Tibial nerve (tissue), 4 donors: Measurements from ENCODE around the gene UBE2F.

ENCODE experiments used
- EP300 ChIP-seq, 2 donors: sonication (generic); formaldehyde crosslinking; IDR thresholded peaks; one replicate each; pipeline ENCODE4 v1.6.1; 2017; ENCODE audit warnings: antibody characterized with exemption in 2 of 2, mild to moderate bottlenecking in 1 of 2
- POLR2A ChIP-seq, 2 donors: fragments of 450-650 bp; IDR thresholded peaks; one replicate each; pipeline ENCODE4 v1.6.1; 2017; ENCODE audit warnings: antibody characterized with exemption in 2 of 2, mild to moderate bottlenecking in 2 of 2, moderate library complexity in 2 of 2
- TF ChIP-seq, protein P1 (sequence below), 5 experiments: fragments of 200-600 bp in 3 of 5; fragments of 450-650 bp in 2 of 5; sonication (generic) in 3 of 5; IDR thresholded peaks; one replicate each; pipeline ENCODE4 v1.5.1; 2016 to 2019; ENCODE audit warnings: antibody characterized with exemption in 5 of 5, mild to moderate bottlenecking in 3 of 5, moderate library complexity in 2 of 5

GRCh38 chr2:238010572-238010971 is 43.8 kb downstream of the UBE2F start:
- TF ChIP-seq, protein P1, sequence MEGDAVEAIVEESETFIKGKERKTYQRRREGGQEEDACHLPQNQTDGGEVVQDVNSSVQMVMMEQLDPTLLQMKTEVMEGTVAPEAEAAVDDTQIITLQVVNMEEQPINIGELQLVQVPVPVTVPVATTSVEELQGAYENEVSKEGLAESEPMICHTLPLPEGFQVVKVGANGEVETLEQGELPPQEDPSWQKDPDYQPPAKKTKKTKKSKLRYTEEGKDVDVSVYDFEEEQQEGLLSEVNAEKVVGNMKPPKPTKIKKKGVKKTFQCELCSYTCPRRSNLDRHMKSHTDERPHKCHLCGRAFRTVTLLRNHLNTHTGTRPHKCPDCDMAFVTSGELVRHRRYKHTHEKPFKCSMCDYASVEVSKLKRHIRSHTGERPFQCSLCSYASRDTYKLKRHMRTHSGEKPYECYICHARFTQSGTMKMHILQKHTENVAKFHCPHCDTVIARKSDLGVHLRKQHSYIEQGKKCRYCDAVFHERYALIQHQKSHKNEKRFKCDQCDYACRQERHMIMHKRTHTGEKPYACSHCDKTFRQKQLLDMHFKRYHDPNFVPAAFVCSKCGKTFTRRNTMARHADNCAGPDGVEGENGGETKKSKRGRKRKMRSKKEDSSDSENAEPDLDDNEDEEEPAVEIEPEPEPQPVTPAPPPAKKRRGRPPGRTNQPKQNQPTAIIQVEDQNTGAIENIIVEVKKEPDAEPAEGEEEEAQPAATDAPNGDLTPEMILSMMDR (IDR thresholded peaks at IDR 0.05) = no peak
- TF ChIP-seq EP300 (IDR thresholded peaks at IDR 0.05) = no peak
- no peak for TF ChIP-seq POLR2A (IDR thresholded peaks at IDR 0.05)
